Stimulated activated CD8-positive, alpha-beta memory T cell treated with anti-CD3 and anti-CD28 coated beads, Interleukin-15, amount 100 ng/mL, for 1 hour (primary cell): Measurements from ENCODE around the gene ZNF440.
"Not testable (repeated sequence)": the region's sequence is repeated elsewhere in the genome, so short reads cannot be mapped to it uniquely, and the experiment has no call there.

ENCODE experiments used
- DNase-seq: peaks from one replicate; pipeline ENCODE4 v3.0.0-alpha.2; 2020; ENCODE audit warnings: low read depth

The ZNF440 gene

DNA sequence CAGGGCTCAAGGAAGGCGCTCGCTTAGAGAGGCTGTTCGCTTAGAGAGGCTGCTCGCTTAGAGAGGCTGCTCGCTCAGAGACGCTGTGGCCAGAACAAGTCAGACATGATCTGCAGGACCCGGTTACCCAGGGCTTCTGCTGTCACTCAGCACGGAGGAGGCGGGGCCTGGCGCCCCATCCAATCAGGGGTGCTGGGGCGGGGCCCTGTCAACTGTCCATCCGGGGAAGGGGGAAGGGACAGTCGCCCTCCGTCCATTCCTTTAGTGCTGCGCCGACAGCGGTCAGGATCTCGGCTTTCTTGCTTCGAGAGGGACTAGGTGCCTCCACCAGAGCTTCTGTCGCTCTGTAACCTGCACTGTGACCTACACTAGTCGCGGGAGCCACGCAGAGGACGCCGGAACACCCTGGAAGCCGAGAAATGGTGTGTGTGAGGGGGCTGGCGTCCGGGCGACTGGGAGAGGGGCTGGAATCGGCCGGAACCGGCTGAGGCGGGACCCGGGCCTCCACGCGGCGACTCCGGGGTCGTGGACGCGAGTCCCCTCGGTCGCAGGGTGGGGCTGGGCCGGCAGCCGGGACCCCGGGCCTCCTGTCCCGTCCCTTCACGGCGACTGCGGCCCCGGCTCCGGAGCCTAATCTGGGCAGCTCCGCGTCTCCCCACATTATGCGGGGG, at the start of gene ZNF440:
ZNF440 (plus strand) TSS at position 245 of the 671 bp plus-strand sequence; CDS start at position 420, 175 bp downstream.
- DNase-seq = peak; percentile 72

- DNase-seq = peak; percentile 90
These were observed 47.2 kb upstream of the ZNF440 start, which contains the start of gene ZNF441 for GRCh38 chr19:11766597-11767591. Gene ZNF441 (plus strand): TSS chr19:11767000. CDS start chr19:11767194, 194 bp downstream.

DNA sequence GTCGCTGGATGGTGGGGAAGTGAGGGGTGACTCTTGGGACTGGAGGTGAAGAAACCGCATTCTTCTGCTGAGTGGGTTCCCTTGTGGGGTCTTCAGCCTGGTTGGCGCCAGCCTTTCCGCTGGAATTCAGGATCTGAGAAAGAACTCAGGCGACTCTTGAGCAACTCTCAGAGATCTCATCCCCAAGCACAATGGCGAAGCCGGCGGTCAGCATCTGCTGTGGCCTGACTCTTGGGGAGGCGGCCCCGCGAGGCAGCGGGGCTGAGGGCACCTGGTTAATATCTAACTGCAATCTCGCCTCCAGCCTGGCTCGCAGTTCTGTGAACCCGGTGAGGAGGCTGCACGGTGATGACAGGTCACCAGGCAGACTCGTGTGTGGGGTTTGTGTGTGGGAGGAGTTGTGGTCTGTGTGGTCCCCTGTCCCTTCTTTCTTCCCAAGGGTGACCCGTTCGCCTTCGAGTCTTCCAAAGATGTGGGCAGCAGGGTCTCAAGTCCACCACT, 46.4 kb upstream of the ZNF440 start:
- no peak for DNase-seq

DNA sequence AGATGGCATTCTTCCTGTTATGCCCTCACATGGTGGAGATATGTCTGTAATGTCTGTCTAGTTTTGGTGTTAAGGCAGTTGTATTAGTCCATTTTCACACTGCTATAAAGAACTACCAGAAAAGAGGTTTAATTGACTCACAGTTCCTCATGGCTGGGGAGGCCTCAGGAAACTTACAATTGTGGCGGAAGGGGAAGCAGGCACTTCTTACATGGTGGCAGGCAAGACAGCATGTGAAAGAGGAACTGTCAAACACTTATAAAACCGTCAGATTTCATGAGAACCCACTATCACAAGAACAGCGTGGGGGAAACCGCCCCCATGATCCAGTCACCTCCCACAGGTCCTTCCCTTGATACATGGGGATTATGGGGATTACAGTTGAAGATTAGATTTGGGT, 44.1 kb upstream of the ZNF440 start:
- DNase-seq = no peak

GRCh38 chr19:11771520-11771919, 42.6 kb upstream of the ZNF440 start:
- DNase-seq = not testable (repeated sequence)

DNA sequence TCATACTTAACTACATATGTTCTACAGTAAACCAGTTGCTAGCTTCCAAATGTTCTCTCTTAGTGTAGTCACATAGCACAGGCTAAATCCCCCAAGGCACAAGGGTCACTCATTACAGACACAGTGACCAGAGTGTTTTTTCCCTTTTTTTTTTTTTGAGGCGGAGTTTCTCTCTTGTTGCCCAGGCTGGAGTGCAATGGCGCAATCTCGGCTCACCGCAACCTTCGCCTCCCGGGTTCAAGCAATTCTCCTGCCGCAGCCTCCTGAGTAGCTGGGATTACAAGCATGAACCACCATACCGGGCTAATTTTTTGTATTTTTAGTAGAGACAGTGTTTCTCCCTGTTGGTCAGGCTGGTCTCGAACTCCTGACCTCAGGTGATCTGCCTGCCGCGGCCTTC, 37.4 kb upstream of the ZNF440 start:
- not testable (repeated sequence) for DNase-seq

GRCh38 chr19:11780431-11781020, 33.5 kb upstream of the ZNF440 start:
- no peak for DNase-seq

DNA sequence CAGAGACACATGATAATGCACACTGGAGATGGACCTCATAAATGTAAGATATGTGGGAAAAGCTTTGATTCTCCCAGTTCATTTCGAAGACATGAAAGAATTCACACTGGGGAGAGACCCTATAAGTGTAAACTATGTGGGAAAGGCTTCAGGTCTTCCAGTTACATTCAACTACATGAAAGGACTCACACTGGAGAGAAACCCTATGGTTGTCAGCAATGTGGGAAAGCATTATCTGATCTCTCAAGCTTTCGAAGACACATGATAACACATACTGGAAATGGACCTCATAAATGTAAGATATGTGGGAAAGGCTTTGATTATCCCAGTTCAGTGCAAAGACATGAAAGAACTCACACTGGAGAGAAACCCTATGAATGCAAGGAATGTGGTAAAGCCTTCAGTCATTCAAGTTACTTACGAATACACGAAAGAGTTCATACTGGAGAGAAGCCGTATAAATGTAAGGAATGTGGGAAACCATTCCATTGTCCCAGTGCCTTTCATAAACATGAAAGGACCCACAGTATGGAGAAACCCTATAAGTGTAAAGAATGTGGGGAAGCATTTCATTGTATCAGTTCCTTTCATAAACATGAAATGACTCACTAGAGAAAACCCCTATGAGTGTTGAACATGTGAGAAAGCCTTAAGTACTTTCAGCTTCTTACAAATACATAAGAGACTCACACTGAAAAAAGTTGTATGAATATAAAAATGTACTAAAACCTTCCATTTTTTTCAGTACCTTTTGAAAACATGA, 32.6 kb upstream of the ZNF440 start:
- DNase-seq = no peak

DNA sequence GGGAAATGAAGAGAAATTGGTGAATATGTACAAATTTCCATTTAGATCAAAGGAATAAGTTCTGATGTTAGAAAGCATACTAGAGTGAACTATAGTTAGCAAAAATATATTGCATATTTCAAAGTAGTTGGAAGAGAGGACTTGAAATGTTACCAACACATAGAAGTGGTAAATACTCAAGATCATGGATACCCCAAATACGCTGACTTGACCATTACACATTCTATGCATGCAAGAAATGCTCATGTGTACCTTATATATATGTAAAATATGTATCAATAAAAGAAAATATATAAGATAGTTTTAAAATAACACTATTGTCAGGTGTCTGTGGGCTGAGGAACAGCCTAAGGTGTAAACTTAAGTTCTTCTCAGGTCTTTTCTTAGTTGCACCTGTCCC, 30.3 kb upstream of the ZNF440 start:
- DNase-seq = no peak

DNA sequence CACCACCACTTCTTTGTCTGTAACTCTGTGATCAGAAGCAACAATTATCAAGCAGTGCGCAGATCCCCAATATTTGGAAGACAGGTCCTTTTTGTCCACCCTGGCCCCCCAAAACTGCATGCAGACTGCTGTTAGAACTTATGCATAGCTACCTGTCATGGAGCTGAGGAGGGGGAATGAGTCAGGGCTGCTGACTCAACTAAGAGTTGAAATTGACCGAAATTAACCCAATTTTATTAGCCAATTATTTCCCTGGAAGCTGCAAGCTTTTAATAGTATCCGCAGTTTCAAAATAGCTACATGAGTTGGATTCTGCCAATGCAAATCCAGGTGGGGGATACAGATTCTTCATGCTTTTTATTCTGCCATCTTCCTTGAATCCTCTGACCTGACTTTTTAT, 29.7 kb upstream of the ZNF440 start:
- DNase-seq = no peak

DNA sequence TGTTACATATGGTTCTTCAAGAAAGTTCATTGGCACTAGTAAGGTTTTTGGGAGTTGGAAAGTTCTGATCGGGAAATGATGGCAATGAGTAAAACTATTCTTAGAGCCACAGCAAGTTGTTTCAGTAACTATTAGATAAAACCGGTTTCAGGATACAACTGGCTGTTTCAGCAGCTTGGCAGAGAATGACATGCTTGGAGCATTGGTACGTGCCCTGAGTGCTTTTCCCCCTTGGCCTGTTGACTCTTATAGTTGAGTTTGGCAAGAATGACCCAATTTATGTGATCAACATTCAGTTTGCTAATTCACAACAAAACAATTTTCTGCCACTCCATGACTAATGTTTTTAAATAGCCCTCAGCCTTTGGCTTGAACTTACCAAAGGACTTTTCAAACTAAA, 26.5 kb upstream of the ZNF440 start:
- no peak for DNase-seq

GRCh38 chr19:11792942-11793341, 21.1 kb upstream of the ZNF440 start:
- no peak for DNase-seq

DNA sequence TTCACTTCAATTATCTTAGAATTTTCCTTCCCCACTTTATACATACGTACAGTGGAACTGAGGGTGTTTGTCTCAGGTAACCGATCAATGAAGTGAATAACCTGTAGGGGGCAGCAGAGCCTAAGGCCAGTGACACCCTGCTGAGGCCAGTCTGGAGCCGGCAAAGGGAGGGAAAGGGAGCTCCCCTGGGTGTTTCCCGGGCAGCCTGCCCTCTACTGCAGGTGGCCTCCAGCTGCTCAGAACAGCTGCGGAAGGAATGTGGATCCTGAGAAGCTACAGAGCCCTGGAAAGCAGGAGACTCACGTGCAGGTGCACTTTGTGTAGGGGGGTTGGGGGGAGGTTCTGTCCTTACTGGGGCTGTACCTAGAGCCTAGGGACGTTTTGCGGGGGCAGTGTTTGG, 16.6 kb upstream of the ZNF440 start:
- peak; percentile 64 for DNase-seq

DNA sequence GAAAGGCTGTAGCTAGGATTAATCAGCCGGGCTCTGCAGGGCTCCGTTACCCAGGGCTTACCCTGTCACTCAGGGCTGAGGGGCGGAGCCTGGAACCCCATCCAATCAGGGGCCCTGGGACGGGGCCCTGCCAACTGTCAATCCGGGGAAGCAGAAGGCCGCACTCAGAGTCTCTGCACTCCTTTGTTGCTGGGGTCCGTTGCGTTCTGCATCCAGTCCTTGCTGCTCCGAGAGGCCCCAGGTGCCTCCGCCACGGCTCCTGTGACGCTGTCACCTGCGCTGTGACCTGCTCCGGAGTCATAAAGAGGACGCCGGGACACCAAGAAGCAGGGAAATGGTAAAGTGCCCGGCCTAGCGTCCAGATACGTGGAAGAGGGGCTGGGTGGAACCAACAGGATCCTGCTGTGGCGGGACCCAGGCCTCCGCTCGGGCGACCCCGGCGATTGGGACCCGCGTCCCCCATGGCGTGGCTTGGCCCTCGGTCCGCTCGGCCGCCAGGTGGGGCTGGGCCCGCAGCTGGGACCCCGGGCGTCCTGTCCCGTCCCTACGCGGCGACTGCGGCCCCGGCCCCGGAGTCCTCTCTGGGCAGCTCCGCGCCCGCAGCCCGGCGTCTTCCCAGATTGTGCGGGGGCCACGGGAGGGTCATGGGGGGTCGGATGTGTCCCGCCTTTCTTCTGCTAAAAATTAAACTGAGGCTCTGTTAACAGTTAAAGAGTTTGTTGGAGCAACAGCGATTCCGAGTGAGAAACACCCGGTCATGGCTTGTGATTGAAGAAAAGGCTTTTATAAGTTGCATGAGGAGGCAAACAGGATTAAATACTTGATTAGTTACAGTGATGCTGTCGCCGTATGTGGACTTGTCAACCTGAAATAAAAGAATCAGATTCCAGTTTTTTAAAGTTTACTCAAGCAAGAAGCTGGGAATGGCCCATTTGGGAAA, 15.4 kb upstream of the ZNF440 start, which contains the start of gene ZNF491:
ZNF491 (plus strand) TSS at position 133 of the 940 bp plus-strand sequence. CDS start 7,431 bp downstream, outside the sequence.
- DNase-seq = peak; percentile 74

DNA sequence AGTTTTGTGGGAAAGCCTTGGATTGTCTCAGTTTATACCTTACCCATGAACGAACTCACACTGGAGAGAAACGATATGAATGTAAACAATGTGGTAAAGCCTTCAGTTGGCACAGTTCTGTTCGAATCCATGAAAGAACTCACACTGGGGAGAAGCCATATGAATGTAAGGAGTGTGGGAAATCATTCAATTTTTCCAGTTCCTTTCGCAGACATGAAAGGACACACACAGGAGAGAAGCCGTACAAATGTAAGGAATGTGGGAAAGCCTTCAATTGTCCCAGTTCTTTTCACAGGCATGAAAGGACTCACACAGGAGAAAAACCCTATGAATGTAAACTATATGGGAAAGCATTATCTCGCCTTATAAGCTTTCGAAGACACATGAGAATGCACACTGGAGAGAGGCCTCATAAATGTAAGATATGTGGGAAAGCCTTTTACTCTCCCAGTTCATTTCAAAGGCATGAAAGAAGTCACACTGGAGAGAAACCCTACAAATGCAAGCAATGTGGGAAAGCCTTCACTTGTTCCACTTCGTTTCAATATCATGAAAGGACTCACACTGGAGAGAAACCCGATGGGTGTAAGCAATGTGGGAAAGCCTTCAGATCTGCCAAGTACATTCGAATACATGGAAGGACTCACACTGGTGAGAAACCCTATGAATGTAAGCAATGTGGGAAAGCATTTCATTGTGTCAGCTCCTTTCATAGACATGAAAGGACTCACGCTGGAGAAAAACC, 7.5 kb upstream of the ZNF440 start:
- no peak for DNase-seq

GRCh38 chr19:11807099-11807380, 7.0 kb upstream of the ZNF440 start:
- no peak for DNase-seq

- DNase-seq = no peak
These were observed 407 bp upstream of the ZNF440 start for GRCh38 chr19:11813703-11814028.

DNA sequence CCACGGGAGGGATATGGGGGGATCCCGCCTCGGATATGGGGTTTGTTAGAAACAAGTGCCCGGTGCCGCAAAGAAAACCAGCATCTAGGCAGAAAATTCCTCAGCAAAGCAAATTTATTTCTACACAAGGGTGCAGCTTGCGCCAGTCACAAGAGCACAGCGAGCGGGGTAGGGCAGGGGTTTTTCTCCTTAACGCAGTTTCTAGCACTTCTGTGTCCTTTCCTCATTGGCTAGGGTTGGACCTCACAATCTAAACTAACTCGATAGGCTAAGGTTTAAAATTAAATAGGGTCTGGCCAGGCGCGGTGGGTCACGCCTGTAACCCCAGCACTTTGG, 595 bp downstream of the ZNF440 start:
- DNase-seq = no peak

GRCh38 chr19:11821474-11822109, 7.5 kb downstream of the ZNF440 start:
- DNase-seq = no peak
